Panc1 (cell line): ENCODE results near the gene PTBP2.

Experiments
- CTCF ChIP-seq: fragments of 450-650 bp; IDR thresholded peaks from 2 replicates; pipeline ENCODE4 v1.5.1; 2017; ENCODE audit warnings: mild to moderate bottlenecking
- POLR2AphosphoS5 ChIP-seq: IDR thresholded peaks from 2 replicates; pipeline ENCODE4 v1.6.1; 2012; ENCODE audit warnings: mild to moderate bottlenecking, low read depth, low read length, moderate library complexity
- TF ChIP-seq, protein P1 (sequence below), 2 experiments: IDR thresholded peaks; 2 replicates each; pipeline ENCODE4 v1.6.1; 2011 to 2012; ENCODE audit warnings: low read depth in 2 of 2, control low read depth in 1 of 2, low read length in 1 of 2, mild to moderate bottlenecking in 1 of 2, moderate library complexity in 1 of 2; ENCODE audit not compliant: insufficient read depth in 1 of 2

DNA sequence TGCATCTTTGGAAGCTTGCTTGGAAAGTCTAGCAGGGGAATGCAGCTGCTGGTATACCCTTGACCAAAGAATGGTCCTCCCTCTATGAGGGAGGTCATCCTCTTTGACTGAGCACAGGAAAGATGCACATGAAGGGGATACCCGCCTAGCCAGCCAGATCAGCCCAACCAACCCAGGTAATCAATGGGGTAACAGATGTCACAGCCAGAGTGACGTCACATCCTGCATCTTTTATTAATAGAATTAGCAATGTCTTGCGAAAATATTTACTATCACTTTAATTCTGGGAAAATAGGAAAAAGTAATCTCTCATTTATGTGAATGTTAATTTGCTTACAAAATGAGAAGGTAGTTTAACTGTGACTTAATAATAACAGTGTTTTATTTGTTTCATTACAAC, 25.6 kb upstream of the PTBP2 start:
- TF ChIP-seq POLR2AphosphoS5, result no peak
- no peak for TF ChIP-seq CTCF
- TF ChIP-seq, protein P1, sequence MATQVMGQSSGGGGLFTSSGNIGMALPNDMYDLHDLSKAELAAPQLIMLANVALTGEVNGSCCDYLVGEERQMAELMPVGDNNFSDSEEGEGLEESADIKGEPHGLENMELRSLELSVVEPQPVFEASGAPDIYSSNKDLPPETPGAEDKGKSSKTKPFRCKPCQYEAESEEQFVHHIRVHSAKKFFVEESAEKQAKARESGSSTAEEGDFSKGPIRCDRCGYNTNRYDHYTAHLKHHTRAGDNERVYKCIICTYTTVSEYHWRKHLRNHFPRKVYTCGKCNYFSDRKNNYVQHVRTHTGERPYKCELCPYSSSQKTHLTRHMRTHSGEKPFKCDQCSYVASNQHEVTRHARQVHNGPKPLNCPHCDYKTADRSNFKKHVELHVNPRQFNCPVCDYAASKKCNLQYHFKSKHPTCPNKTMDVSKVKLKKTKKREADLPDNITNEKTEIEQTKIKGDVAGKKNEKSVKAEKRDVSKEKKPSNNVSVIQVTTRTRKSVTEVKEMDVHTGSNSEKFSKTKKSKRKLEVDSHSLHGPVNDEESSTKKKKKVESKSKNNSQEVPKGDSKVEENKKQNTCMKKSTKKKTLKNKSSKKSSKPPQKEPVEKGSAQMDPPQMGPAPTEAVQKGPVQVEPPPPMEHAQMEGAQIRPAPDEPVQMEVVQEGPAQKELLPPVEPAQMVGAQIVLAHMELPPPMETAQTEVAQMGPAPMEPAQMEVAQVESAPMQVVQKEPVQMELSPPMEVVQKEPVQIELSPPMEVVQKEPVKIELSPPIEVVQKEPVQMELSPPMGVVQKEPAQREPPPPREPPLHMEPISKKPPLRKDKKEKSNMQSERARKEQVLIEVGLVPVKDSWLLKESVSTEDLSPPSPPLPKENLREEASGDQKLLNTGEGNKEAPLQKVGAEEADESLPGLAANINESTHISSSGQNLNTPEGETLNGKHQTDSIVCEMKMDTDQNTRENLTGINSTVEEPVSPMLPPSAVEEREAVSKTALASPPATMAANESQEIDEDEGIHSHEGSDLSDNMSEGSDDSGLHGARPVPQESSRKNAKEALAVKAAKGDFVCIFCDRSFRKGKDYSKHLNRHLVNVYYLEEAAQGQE (IDR thresholded peaks at IDR 0.05; ENCODE audit: insufficient read depth in 1 of 2, low read depth in 2 of 2, low read length in 1 of 2), result no peak
